ENCODE results near the gene INSC.
"Not testable (repeated sequence)": the region's sequence is repeated elsewhere in the genome, so short reads cannot be mapped to it uniquely, and the experiment has no call there.

Gene INSC

GRCh38 chr11:15114501-15115475 lies at the start of gene INSC:
INSC (plus strand) TSS chr11:15114923; CDS start chr11:15149175, 34,252 bp downstream.
- peak; percentile 10 for DNase-seq

- DNase-seq, result not testable (repeated sequence)
Observed at GRCh38 chr11:15069751-15070150, 45.0 kb upstream of the INSC start.

GRCh38 chr11:15071556-15072255 lies 43.0 kb upstream of the INSC start:
- no peak for DNase-seq

- no peak for DNase-seq
Observed at GRCh38 chr11:15072551-15073143, 42.1 kb upstream of the INSC start.

DNA sequence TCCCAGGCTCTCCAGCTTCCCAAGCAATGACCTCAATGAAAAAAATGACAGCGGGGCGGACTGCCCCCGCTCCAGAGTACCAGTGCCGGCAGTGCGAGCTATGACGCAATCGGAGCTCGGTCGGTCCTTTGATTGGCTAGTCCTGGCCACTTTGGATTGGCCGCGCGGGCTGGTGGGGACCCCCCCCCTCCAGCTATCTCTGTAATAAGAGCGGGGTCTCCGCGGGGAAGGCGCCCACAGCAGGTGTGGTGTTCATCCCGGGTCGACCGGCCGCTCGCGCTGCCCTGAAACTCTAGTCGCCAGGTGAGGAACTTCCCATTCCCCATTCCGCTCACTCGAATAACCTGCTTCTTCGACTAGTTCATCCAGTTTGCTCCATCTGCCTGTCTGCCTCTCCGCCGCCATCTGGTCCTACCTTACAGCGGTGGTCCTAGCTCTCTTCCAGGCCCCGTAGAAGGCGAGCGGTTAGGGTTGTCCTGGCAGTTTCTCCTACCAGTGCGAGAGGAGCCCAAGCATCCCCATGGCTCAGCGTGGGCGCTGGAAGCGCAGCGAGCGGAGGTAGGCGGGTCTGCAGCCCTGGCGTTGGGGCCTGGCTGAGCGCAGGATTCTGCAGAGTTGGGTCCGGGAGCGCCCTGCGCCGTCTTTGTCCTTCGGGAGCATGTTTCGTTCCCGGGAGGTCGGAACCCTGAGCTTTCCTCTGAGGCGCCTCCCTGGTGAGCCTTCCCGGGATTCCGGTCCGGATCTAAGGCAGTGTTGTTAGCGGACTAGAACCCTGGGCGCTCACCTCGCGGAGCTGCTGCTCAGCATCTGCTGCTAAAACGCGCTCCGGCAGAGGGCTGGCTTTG lies 41.1 kb upstream of the INSC start, which contains the start of gene CALCB:
TSS of gene CALCB (plus strand) at position 233 of the 845 bp plus-strand sequence. CDS start 1,126 bp downstream, outside the sequence.
- peak; percentile 17 for DNase-seq

- DNase-seq, result peak; percentile 65
Observed at GRCh38 chr11:15074206-15075161, 40.2 kb upstream of the INSC start.

GRCh38 chr11:15075162-15075526 lies 39.6 kb upstream of the INSC start:
- no peak for DNase-seq

DNA sequence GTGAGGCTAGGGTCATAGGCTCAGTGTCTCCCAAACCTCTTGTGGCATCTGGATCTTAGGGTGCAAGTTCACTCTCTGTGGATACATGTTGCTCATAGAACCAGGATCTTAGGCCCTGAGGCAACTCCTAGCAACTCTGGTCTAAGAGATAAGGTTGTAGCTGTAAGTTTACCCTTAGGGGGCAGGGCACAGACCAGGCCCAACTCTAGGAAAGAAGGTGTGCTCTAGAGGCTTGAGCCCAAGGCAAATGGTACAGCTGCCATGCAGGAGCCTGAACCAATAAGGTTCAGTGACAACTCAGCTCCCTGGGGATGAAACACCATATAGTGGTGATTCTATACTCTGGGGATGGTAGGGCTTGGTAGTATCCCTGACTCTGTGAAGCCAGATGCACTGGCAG lies 23.5 kb upstream of the INSC start:
- DNase-seq, result no peak

DNA sequence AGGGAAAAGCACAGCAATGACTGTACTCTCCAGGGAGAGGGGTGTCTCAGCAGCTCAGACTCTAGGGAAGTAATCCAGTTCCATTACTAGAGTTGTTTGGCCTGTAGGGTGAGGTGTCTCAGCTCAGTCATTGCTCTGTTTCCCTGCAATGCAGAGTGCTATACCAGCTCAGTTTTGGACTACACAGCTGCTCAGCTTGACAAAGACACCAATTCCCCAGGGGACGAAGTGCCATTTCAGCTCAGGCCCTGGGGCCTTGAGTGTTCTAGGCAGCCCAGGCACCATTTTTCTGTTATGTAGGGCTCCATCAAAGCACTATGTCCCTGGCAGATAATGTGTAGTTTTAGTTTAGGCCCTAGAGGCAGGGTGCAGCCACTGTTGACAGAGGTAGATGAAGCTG lies 23.1 kb upstream of the INSC start:
- DNase-seq, result no peak

DNA sequence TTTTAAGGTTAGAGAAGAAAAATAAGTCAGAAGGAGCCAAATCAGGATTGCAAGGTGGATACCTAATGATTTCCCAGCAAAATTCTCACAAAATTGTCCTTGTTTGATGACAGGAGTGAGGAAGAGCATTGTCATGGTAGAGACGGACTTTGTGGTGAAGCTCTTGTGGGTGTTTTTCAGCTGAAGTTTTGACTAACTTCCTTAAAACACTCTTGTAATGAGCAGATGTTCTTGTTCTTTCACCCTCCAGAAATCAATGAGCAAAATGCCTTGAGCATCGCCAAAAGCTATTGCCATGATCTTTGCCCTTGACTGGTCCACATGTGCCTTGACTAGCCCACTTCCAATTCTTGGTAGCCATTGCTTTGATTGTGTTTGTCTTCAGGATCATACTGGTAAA lies 21.3 kb upstream of the INSC start:
- no peak for DNase-seq

DNA sequence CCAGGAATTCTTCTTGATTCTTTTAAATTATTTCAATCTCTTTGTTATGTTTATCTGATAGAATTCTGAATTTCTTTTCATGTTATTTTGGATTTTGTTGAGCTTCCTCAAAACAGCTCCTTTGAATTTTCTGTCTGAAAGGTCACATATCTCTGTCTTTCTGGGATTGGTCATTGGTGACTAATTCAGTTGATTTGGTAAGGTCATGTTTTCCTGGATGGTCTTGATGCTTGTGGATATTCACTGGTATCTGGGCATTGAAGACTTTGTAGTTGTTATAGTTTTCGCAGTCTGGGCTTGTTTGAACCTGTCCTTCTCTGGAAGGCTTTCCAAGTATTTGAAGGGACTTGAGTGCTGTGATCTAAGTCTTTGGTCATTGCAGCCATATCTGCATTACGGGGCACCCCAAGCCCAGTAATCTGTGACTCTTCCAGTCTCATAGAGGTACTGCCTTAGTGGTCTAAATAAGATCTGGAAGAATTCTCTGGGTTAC lies 18.9 kb upstream of the INSC start:
- DNase-seq, result no peak

- no peak for DNase-seq
Observed at GRCh38 chr11:15097411-15097810, 17.3 kb upstream of the INSC start.

- DNase-seq, result no peak
Observed at GRCh38 chr11:15099267-15099666, 15.5 kb upstream of the INSC start.

GRCh38 chr11:15101072-15101709 lies 13.5 kb upstream of the INSC start:
- peak; percentile 69 for DNase-seq

DNA sequence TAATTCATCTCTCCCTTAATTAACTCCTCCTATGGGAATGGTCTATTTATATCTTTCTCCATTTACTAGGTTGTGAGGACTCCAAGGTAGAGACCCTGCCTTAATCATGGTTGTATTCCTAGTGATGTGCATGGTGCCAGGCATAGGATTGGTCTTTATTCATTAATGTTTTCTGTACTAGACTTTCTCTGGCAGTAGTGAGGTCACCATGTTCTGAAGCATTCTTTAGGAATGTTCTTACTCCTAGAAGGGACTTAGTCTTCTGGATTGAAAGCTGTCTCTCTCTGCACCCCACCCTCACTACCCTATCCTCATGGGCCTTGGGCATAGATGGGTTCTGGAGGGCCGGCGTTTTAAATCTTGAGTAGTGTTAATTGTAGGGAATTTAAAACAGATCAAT lies 10.6 kb upstream of the INSC start:
- no peak for DNase-seq

DNA sequence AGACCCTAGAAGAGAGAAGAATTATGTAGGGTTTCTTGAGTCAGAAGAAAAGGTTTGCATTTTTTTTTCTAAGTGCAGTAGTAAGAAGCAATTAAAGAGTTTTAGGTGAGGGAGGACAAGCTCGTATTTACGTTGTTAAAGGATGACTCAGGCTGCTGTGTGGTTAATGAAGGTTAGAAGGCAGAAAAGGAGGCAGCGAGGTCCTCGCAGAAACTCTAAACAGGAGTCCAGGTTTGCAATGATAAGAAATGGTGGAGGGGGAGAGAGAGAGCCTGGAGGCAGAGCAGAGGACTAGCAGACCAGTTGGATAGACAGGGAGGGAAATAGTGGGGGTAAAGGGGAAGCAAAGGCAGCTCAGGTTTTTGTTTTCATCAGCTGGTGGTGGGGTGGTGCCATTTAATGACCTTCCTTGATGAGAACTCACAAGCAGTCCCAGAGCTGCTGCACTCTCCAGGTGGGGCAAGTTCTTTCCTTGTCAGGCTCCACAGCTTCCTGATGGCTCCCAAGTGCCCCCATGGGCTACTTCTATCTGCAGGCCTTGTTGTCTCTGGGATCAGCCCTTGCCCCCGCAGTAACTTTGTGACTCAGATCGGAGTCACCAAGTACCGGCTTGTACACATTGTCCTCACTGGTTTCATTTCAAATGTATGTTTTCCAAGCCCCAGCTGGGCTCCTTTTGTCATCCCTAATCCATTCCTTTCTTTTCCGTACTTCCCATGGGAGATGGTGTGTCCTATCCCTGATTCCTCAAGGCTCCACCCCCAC lies 8.3 kb upstream of the INSC start:
- DNase-seq, result no peak

- no peak for DNase-seq
Observed at GRCh38 chr11:15107730-15108515, 6.8 kb upstream of the INSC start.

DNA sequence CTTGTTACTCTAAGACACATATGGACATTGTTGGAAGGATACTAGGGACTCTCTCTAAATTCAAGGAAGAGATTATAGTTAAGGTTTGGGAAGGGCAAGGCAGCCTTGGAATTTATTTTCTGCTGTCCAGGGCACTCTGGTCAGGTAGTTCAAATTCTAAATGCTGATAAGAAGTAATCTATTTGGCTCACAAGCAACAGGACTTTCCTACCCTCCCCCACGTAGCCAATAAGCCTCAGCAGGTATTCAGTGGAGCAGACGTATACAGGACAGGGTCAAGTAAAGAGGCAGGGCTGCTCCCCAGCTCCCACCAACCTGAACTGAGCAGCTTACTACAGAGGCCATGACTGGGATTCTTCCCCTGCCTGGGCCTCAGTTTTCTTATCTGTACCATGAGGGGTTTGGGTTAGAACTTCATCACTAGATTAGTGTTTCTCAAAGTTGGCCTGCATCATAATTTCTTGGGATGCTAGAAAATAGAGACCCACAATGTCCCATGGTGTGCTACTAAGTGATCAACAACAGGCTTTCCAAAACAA lies 6.1 kb upstream of the INSC start:
- DNase-seq, result no peak

GRCh38 chr11:15109602-15110001 lies 5.1 kb upstream of the INSC start:
- DNase-seq, result no peak
